ENCODE data around the gene FARS2. TPM values are rescaled to one million over a fixed set of nuclear protein-coding genes. Genes with fewer than 3 reads are reported as not detected.

The FARS2 gene
- total and polyA plus RNA-seq, 9 of the 15 experiments (the other 6 are each of a cell fraction or from before 2014, with no cell fraction given), result 16.5 to 62.2 (median 27.0) TPM

GRCh38 chr6:5521322-5521721, 260.0 kb downstream of the FARS2 start:
- ChIA-PET CTCF (ENCODE audit: low intra/inter-chr PET ratio) (no interaction called here), POLR2A (interaction anchor here (0.5 to 1.2 kb wide), 4 partner anchors 18 to 447 kb away, joined by 3 to 5 read pairs (median 4); no protein-coding TSS in a partner anchor)
- H4K20me1 ChIP-seq (replicated peaks; ENCODE audit: control insufficient read depth, insufficient read depth, low read length), result no peaks in the 10 kb centered on the region
- no peak for TF ChIP-seq ZNF766 (CRISPR knock-in tag; conservative IDR thresholded peaks at IDR 0.05)
- TF ChIP-seq TBL1XR1 (IDR thresholded peaks at IDR 0.05; ENCODE audit: low read length in 2 of 2), result no peak
- no peak for TF ChIP-seq PHB (CRISPR knock-in tag; IDR thresholded peaks at IDR 0.05)
- FAIRE-seq (no peak), ATAC-seq (no peak), DNase-seq (ENCODE audit: extremely low read depth in 1 of 4, low spot score in 3 of 4) (no peak)
- H2AFZ ChIP-seq (ENCODE audit: low read depth, low read length), result no peak overlapping the region
- H3K4me1 ChIP-seq (replicated peaks in 1 of 2; ENCODE audit: control insufficient read depth in 2 of 2, insufficient read depth in 2 of 2, low read length in 2 of 2), result no peaks in the 10 kb centered on the region; a peak in 1 of 5 replicates
- in situ Hi-C loops (cut with MboI) (no loop called here), intact Hi-C loops (cut with micrococcal nuclease) (no loop called here)
- no peak overlapping the region for H3K27ac ChIP-seq (ENCODE audit: extremely low read depth, low read depth, low read length)
- 58% methylated on average over 3 of the region's 3 CpGs for WGBS (ENCODE audit: insufficient coverage, low coverage, missing lambda C conversion rate)
- no peaks in the 10 kb centered on the region for H3K79me2 ChIP-seq (ENCODE audit: control insufficient read depth, insufficient read depth, low read length)
- H3K9me3 ChIP-seq (replicated peaks; ENCODE audit: control insufficient read depth, insufficient read depth, low read depth, low read length), result no peaks in the 10 kb centered on the region
- H3K27me3 ChIP-seq (ENCODE audit: control insufficient read depth in 2 of 2, insufficient read depth in 2 of 2, low read length in 2 of 2), result no peaks in the 10 kb centered on the region
- no peak overlapping the region for H3K9ac ChIP-seq (ENCODE audit: insufficient read depth in 1 of 2, low read depth in 2 of 2, low read length in 2 of 2)
- no TSS peak for BruUV-seq (replicated peaks)
- no peaks in the 10 kb centered on the region for H3K9me1 ChIP-seq (ENCODE audit: control insufficient read depth, insufficient read depth, low read length)
- H3K4me2 ChIP-seq (ENCODE audit: insufficient read depth, low read length), result no peak overlapping the region
- no peak overlapping the region for H3K4me3 ChIP-seq
- no peaks in the 10 kb centered on the region for H3K36me3 ChIP-seq (ENCODE audit: control insufficient read depth, insufficient read depth, low read length)

DNA sequence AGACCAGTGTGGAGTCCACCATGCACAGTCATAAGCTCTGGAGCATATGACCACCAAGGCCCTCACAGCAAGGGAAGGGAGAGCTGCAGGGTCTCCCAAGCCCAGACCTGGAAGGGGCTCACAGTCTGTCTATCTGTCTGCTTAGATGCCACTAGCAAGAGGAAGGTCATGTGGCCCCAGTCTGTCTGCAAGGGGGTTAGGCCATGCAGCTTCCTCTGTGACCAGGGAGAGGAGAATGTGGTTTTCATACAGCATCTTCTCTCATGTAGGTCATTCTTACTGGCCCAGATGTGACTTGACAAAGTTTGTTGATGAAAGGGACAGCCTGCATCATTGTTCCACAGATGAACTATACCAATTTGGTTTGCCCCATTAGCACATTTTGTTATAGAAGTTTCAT, 260.8 kb downstream of the FARS2 start:
- no peaks in the 10 kb centered on the region for H3K27me3 ChIP-seq (ENCODE audit: control insufficient read depth in 2 of 2, insufficient read depth in 2 of 2, low read length in 2 of 2)
- ATAC-seq, result no peak; the same call in 2 of the 3 replicates
- no peak overlapping the region for H3K4me3 ChIP-seq
- no peaks in the 10 kb centered on the region for H4K20me1 ChIP-seq (replicated peaks; ENCODE audit: control insufficient read depth, insufficient read depth, low read length)
- TF ChIP-seq CBFB (CRISPR knock-in tag; IDR thresholded peaks at IDR 0.05) (no peak), SMARCA5 (IDR thresholded peaks at IDR 0.05) (no peak), MTF1 (CRISPR knock-in tag; IDR thresholded peaks at IDR 0.05; ENCODE audit: borderline replicate concordance) (no peak), KLF13 (tag; IDR thresholded peaks at IDR 0.05; ENCODE audit: borderline replicate concordance, low read depth) (no peak), CUX1 (CRISPR knock-in tag; IDR thresholded peaks at IDR 0.05) (no peak), XRCC4 (IDR thresholded peaks at IDR 0.05; ENCODE audit: extremely low read depth, insufficient read depth, insufficient read length) (no peak), ZNF165 (CRISPR knock-in tag; IDR thresholded peaks at IDR 0.05; ENCODE audit: borderline replicate concordance) (no peak)
- FAIRE-seq, result no peak
- ChIA-PET POLR2A (interaction anchor here (0.6 kb wide), 1 partner anchor 875 kb away, joined by 3 read pairs; no protein-coding TSS in a partner anchor), CTCF (ENCODE audit: low intra/inter-chr PET ratio) (no interaction called here)
- intact Hi-C loops (cut with micrococcal nuclease) (no loop called here), in situ Hi-C loops (cut with MboI) (no loop called here)
- no peaks in the 10 kb centered on the region for H3K36me3 ChIP-seq (ENCODE audit: control insufficient read depth, insufficient read depth, low read length)
- no peak overlapping the region for H3K27ac ChIP-seq (ENCODE audit: extremely low read depth, low read depth, low read length)
- H3K9ac ChIP-seq (ENCODE audit: insufficient read depth in 1 of 2, low read depth in 2 of 2, low read length in 2 of 2), result no peak overlapping the region
- H3K9me1 ChIP-seq (ENCODE audit: control insufficient read depth, insufficient read depth, low read length), result no peaks in the 10 kb centered on the region
- no peaks in the 10 kb centered on the region for H3K9me3 ChIP-seq (replicated peaks; ENCODE audit: control insufficient read depth, insufficient read depth, low read depth, low read length)
- H2AFZ ChIP-seq (ENCODE audit: low read depth, low read length), result no peak overlapping the region
- DNase-seq (ENCODE audit: extremely low read depth in 1 of 4, low spot score in 3 of 4), result no peak
- H3K4me1 ChIP-seq (replicated peaks in 1 of 2; ENCODE audit: control insufficient read depth in 2 of 2, insufficient read depth in 2 of 2, low read length in 2 of 2), result no peaks in the 10 kb centered on the region; a peak in 1 of 5 replicates
- no peaks in the 10 kb centered on the region for H3K79me2 ChIP-seq (ENCODE audit: control insufficient read depth, insufficient read depth, low read length)
- BruUV-seq (replicated peaks), result no TSS peak
- H3K4me2 ChIP-seq (ENCODE audit: insufficient read depth, low read length), result no peak overlapping the region
